IPS-15b (cell line): ENCODE measurements around the gene ALDH3A1.

Experiments
- H3K27me3 ChIP-seq: one replicate; pipeline ENCODE4 v1.6.1; 2013; ENCODE audit warnings: low read length; ENCODE audit not compliant: control insufficient read depth, insufficient read depth
- H3K36me3 ChIP-seq: one replicate; pipeline ENCODE4 v1.6.1; 2013; ENCODE audit warnings: low read length; ENCODE audit not compliant: control insufficient read depth, insufficient read depth
- H3K4me1 ChIP-seq: one replicate; pipeline ENCODE4 v1.6.1; 2013; ENCODE audit warnings: mild to moderate bottlenecking, low read length; ENCODE audit not compliant: control insufficient read depth, insufficient read depth
- H3K4me3 ChIP-seq: one replicate; pipeline ENCODE4 v1.5.1; 2013; ENCODE audit warnings: low read depth, low read length
- H3K9ac ChIP-seq: one replicate; pipeline ENCODE4 v1.6.1; 2013; ENCODE audit warnings: low read depth, mild to moderate bottlenecking, low read length
- H3K9me3 ChIP-seq: one replicate; pipeline ENCODE4 v1.6.1; 2013; ENCODE audit warnings: mild to moderate bottlenecking, low read length; ENCODE audit not compliant: control insufficient read depth, insufficient read depth

ALDH3A1 gene

GRCh38 chr17:19702217-19702641 lies 45.9 kb downstream of the ALDH3A1 start:
- Histone ChIP-seq H3K36me3 (peaks cover 2% of the 10 kb centered on the region), H3K9me3 (no peaks in the 10 kb centered on the region), H3K4me3 (no peak overlapping the region), H3K4me1 (peaks cover 2% of the 10 kb centered on the region), H3K9ac (no peak overlapping the region), H3K27me3 (no peaks in the 10 kb centered on the region)
